K562 (cell line): ENCODE data around the gene SLC10A1. TPM values are rescaled to one million over a fixed set of nuclear protein-coding genes. Genes with fewer than 3 reads are reported as not detected.

Experiments
- ARID2 ChIP-seq: fragments of 450-650 bp; IDR thresholded peaks from 2 replicates; pipeline ENCODE4 v1.6.1; 2017; ENCODE audit warnings: antibody characterized with exemption, mild to moderate bottlenecking
- CREM ChIP-seq: IDR thresholded peaks from 2 replicates; pipeline ENCODE4 v1.6.1; 2014; ENCODE audit warnings: antibody characterized with exemption, low read depth
- DEAF1 ChIP-seq: fragments of 450-650 bp; formaldehyde crosslinking; IDR thresholded peaks from 2 replicates; pipeline ENCODE4 v1.4.0; 2020; ENCODE audit warnings: mild to moderate bottlenecking, moderate library complexity
- HDAC6 ChIP-seq: IDR thresholded peaks from 2 replicates; pipeline ENCODE4 v1.6.1; 2012; ENCODE audit warnings: low read depth, mild to moderate bottlenecking, control low read depth, inconsistent platforms, low read length, moderate library complexity
- RAD21 ChIP-seq, 2 experiments: fragments of 250-450 bp in 1 of 2; fragments of 450-650 bp in 1 of 2; sonication (Bioruptor Pico) in 1 of 2; formaldehyde crosslinking in 1 of 2; IDR thresholded peaks in 1 of 2; conservative IDR thresholded peaks in 1 of 2; 2 replicates each; pipeline versions ENCODE4 v1.4.0 to v1.8.0; 2020 to 2022; ENCODE audit warnings: mild to moderate bottlenecking in 2 of 2, moderate library complexity in 1 of 2
- REST ChIP-seq, 2 experiments: fragments of 450-650 bp; formaldehyde crosslinking in 1 of 2; IDR thresholded peaks; 2 replicates each; pipeline versions ENCODE4 v1.4.0 to v1.6.1; 2014 to 2020; ENCODE audit warnings: mild to moderate bottlenecking in 2 of 2, borderline replicate concordance in 1 of 2, low read depth in 1 of 2
- SMC3 ChIP-seq: conservative IDR thresholded peaks from 2 replicates; pipeline ENCODE4 v1.6.1; 2011; ENCODE audit warnings: low read depth, low read length, improper control_type of control experiment; ENCODE audit not compliant: insufficient read depth
- VEZF1 ChIP-seq: fragments of 200-800 bp; sonication (Bioruptor generic); IDR thresholded peaks from 2 replicates; pipeline ENCODE4 v1.6.1; 2017; ENCODE audit warnings: missing genetic modification characterization, missing compliant biosample characterization
- ZBTB49 ChIP-seq: sonication (generic); formaldehyde crosslinking; IDR thresholded peaks from 2 replicates; pipeline ENCODE4 v1.8.0; 2022; ENCODE audit warnings: missing genetic modification reagents, mild to moderate bottlenecking, borderline replicate concordance
- polyA plus RNA-seq, 8 experiments: library from polyadenylated mRNA; depleted of rRNA in 4 of 8; stranded (reverse) in 5 of 8; unstranded in 3 of 8; fragments of >200 nt; fragmentation: Nextera tagmentation in 2 of 8; fragmentation: Illumina TruSeq in 1 of 8; extraction: Ambion mirVana in 2 of 8; extraction: Trizol in 1 of 8; gene quantifications; 2 replicates each; pipeline versions ENCODE4 v1.2.1 to v1.2.3, GENCODE V29; 2011 to 2014; ENCODE audit warnings: inconsistent platforms in 1 of 8, missing spikeins in 1 of 8
- total RNA-seq, 7 experiments: library from RNA; depleted of rRNA in 6 of 7; stranded (reverse); fragments of >200 nt in 6 of 7; fragmentation: Illumina TruSeq in 2 of 7; extraction: Trizol in 2 of 7; gene quantifications; 2 replicates each; pipeline versions ENCODE4 v1.2.1 to v1.2.3, GENCODE V29; 2011 to 2021; ENCODE audit warnings: low replicate concordance in 1 of 7

The SLC10A1 gene
- total and polyA plus RNA-seq, 9 of the 15 experiments (the other 6 are each of a cell fraction or from before 2014, with no cell fraction given), result not detected

GRCh38 chr14:69818758-69819191, 21.7 kb upstream of the SLC10A1 start (continued):
- peak; percentile 37; the same call in 1 of the 2 replicates for TF ChIP-seq DEAF1 (CRISPR knock-in tag)
- peak; percentile 61 to 83 for TF ChIP-seq RAD21 (CRISPR knock-in tag; conservative IDR thresholded peaks at IDR 0.05 in 1 of 2, IDR thresholded peaks at IDR 0.05 in 1 of 2)
- peak; percentile 44; the same call in 1 of the 2 replicates for TF ChIP-seq VEZF1 (CRISPR knock-in tag)
- TF ChIP-seq REST (IDR thresholded peaks at IDR 0.05; ENCODE audit: borderline replicate concordance), result peak; percentile 69; the same call in 1 of the 2 replicates
- no peak for TF ChIP-seq REST (CRISPR knock-in tag; IDR thresholded peaks at IDR 0.05; ENCODE audit: low read depth)
- TF ChIP-seq ZBTB49 (CRISPR knock-in tag), result no peak
- no peak for TF ChIP-seq HDAC6
- no peak for TF ChIP-seq CREM
- peak; percentile 44; the same call in 1 of the 2 replicates for TF ChIP-seq ARID2
- peak; percentile 74 for TF ChIP-seq SMC3
- TF ChIP-seq, all 486 proteins: peak for 8
